Loucy (cell line): ENCODE measurements around the gene GSG1L2.

ENCODE experiments used
- H2AFZ ChIP-seq: fragments of 200-600 bp; sonication (generic); 2 replicates; pipeline ENCODE4 v1.6.0; 2016; ENCODE audit warnings: antibody characterized with exemption, mild to moderate bottlenecking, low read length, moderate library complexity
- H3F3A ChIP-seq: fragments of 200-600 bp; 2 replicates; pipeline ENCODE4 v1.6.0; 2016; ENCODE audit warnings: antibody characterized with exemption, low read depth, mild to moderate bottlenecking
- H3K27me3 ChIP-seq: fragments of 200-600 bp; sonication (generic); 2 replicates; pipeline ENCODE4 v1.6.1; 2014; ENCODE audit warnings: low read length, mild to moderate bottlenecking; ENCODE audit not compliant: insufficient read depth, poor library complexity, severe bottlenecking
- H3K36me3 ChIP-seq: fragments of 200-600 bp; sonication (generic); 2 replicates; pipeline ENCODE4 v1.6.1; 2016; ENCODE audit warnings: low read length; ENCODE audit not compliant: insufficient read depth
- H3K4me1 ChIP-seq: fragments of 200-600 bp; sonication (generic); 2 replicates; pipeline ENCODE4 v1.5.1; 2014; ENCODE audit warnings: low read length, mild to moderate bottlenecking; ENCODE audit not compliant: insufficient read depth, poor library complexity, severe bottlenecking
- H3K4me2 ChIP-seq: fragments of 200-600 bp; sonication (generic); 2 replicates; pipeline ENCODE4 v1.6.0; 2014; ENCODE audit warnings: antibody characterized with exemption, low read length, low read depth, mild to moderate bottlenecking; ENCODE audit not compliant: poor library complexity, severe bottlenecking
- H3K4me3 ChIP-seq: fragments of 200-600 bp; sonication (generic); 2 replicates; pipeline ENCODE4 v1.5.1; 2014; ENCODE audit warnings: low read length, mild to moderate bottlenecking, mixed read lengths; ENCODE audit not compliant: poor library complexity, severe bottlenecking
- H3K79me2 ChIP-seq: fragments of 200-600 bp; sonication (generic); 2 replicates; pipeline ENCODE4 v1.6.1; 2014; ENCODE audit warnings: low read length; ENCODE audit not compliant: insufficient read depth
- H3K9ac ChIP-seq: fragments of 200-600 bp; sonication (generic); 2 replicates; pipeline ENCODE4 v1.6.0; 2014; ENCODE audit warnings: mild to moderate bottlenecking, low read depth, low read length, moderate library complexity; ENCODE audit not compliant: poor library complexity, severe bottlenecking
- H3K9me2 ChIP-seq: fragments of 200-600 bp; sonication (generic); replicated peaks from 2 replicates; pipeline ENCODE4 v1.6.1; 2016; ENCODE audit warnings: low read depth, low read length, mixed read lengths
- H3K9me3 ChIP-seq: fragments of 200-600 bp; sonication (generic); 2 replicates; pipeline ENCODE4 v1.6.1; 2014; ENCODE audit warnings: mild to moderate bottlenecking, antibody characterized with exemption, low read length, low read depth; ENCODE audit not compliant: insufficient read depth
- H4K20me1 ChIP-seq: fragments of 200-600 bp; sonication (generic); 2 replicates; pipeline ENCODE4 v1.6.0; 2014; ENCODE audit warnings: antibody characterized with exemption, low read length, mild to moderate bottlenecking; ENCODE audit not compliant: insufficient read depth, poor library complexity, severe bottlenecking
- EZH2phosphoT487 ChIP-seq: fragments of 200-600 bp; IDR thresholded peaks from 2 replicates; pipeline ENCODE4 v1.6.1; 2018; ENCODE audit warnings: antibody characterized with exemption, mild to moderate bottlenecking, moderate library complexity, borderline replicate concordance
- TF ChIP-seq, protein P1 (sequence below): fragments of 200-600 bp; sonication (generic); conservative IDR thresholded peaks from 2 replicates; pipeline ENCODE4 v1.5.1; 2014; ENCODE audit warnings: mild to moderate bottlenecking, antibody characterized with exemption, low read length

GSG1L2 gene

DNA sequence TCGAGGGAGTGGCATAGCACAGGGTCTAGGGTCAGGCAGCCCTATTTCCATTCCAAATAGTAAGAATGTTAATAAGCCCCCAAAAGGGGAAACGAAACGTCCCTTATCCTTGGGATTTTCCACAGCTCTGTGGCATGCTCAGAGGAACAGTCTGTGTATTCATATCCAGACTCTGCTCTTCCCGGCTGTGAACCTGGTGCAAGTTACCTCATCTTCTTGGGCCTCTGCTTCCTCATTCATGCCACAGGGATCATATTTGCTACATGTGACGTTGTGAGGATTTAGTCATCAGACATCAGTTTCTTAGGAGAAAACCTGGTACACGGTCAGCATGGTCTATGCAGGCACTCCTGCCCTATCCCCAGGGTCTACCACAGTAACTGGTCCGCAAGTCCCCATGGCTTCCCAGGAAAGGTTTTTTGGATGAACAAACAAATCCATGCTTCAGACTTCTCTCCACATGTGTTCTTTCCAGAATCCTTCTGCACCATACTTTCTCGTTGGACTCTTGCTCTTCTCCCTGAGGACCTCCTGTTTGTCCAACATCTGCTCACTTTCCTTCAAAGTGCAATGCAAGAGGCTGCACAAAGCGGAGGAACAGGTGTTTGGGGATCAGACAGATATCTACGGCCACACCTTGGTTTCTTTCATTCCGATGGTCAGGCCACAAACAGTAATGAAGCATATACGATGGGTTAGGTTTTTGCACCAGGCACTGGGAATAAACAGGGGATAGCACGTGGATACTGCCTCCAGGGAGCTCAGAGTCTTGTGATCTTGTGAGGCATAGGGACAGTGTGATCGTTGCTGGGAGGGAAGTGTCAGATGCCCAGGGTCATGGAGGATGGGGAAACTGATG is 21.5 kb upstream of the GSG1L2 start:
- Histone ChIP-seq H3K27me3 (no peaks in the 10 kb centered on the region), H4K20me1 (no peaks in the 10 kb centered on the region), H3F3A (no peaks in the 10 kb centered on the region), H3K79me2 (no peaks in the 10 kb centered on the region), H3K9me3 (no peaks in the 10 kb centered on the region), H3K4me2 (no peak overlapping the region), H3K4me3 (no peak overlapping the region), H3K9me2 (no peaks in the 10 kb centered on the region), H3K4me1 (no peaks in the 10 kb centered on the region), H3K9ac (no peak overlapping the region), H2AFZ (no peak overlapping the region), H3K36me3 (no peaks in the 10 kb centered on the region)
- TF ChIP-seq, protein P1, sequence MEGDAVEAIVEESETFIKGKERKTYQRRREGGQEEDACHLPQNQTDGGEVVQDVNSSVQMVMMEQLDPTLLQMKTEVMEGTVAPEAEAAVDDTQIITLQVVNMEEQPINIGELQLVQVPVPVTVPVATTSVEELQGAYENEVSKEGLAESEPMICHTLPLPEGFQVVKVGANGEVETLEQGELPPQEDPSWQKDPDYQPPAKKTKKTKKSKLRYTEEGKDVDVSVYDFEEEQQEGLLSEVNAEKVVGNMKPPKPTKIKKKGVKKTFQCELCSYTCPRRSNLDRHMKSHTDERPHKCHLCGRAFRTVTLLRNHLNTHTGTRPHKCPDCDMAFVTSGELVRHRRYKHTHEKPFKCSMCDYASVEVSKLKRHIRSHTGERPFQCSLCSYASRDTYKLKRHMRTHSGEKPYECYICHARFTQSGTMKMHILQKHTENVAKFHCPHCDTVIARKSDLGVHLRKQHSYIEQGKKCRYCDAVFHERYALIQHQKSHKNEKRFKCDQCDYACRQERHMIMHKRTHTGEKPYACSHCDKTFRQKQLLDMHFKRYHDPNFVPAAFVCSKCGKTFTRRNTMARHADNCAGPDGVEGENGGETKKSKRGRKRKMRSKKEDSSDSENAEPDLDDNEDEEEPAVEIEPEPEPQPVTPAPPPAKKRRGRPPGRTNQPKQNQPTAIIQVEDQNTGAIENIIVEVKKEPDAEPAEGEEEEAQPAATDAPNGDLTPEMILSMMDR, result no peak
- no peak for TF ChIP-seq EZH2phosphoT487

DNA sequence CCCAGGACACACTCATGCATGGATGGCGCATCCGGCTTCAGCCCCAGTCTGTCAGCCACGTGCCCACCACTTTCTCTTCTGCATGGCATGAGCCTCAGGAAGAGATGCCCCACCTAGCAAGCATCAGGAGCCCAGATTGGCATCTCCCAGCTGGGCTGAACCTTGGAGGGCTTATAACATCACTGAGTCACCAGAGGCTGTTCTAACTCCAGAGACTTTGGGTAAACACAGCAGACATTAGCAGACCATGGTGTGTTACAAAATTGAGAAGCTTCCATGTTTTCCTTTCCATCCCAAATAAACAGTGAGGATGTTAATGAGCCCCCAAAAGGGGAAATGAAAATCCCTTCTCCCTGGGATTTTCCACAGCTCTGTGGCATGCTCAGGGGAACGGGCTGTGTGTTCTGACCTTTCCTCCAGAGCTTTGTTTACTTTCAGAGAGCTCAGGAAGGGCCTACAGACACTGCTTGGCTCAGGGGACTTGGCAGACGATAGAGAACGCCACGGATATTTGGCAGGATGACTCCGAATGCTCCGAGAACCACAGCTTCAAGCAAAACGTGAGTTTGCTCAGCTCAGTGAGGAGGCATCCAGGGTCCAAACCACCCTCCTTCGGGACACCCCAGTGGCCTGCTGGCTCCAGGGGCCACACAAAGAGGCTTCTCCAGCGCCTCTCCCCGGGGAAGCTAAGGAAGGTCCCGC is 20.3 kb upstream of the GSG1L2 start:
- Histone ChIP-seq H2AFZ (no peak overlapping the region), H3K9ac (no peak overlapping the region)

DNA sequence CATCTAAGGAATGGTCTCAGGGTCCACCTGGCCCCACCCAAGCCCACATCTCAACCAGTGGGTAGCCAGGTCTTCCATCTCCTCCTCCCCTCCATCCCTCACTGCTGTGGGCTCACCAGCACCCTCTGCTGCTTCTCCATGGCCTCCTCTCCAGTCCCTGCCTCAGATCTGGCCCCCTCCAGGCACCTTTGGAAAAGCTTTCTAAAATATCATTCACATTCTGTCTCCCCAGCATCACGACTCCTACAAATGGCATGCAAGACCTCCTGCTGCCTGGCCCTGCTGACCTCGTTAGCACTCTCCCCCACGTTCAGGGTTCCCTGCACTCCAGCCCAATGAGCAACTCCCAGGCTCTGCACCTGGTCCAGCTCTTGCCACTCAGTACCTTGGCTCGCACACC is 17.6 kb upstream of the GSG1L2 start:
- H3K9me3 ChIP-seq, result no peaks in the 10 kb centered on the region
- H3F3A ChIP-seq, result no peaks in the 10 kb centered on the region
- no peaks in the 10 kb centered on the region for H3K9me2 ChIP-seq
- no peaks in the 10 kb centered on the region for H4K20me1 ChIP-seq
- H3K4me1 ChIP-seq, result no peaks in the 10 kb centered on the region
- no peak overlapping the region for H3K4me2 ChIP-seq
- no peaks in the 10 kb centered on the region for H3K79me2 ChIP-seq
- no peak overlapping the region for H3K9ac ChIP-seq
- H3K27me3 ChIP-seq, result no peaks in the 10 kb centered on the region
- H2AFZ ChIP-seq, result no peak overlapping the region
- TF ChIP-seq, protein P1, result no peak; the same call in 1 of the 2 replicates
- TF ChIP-seq EZH2phosphoT487, result no peak
- no peaks in the 10 kb centered on the region for H3K36me3 ChIP-seq
- no peak overlapping the region for H3K4me3 ChIP-seq

More for the DNA sequence above, 20.3 kb upstream of the GSG1L2 start:
- TF ChIP-seq, protein P1, result no peak
- TF ChIP-seq EZH2phosphoT487, result no peak
- Histone ChIP-seq H3F3A (no peaks in the 10 kb centered on the region), H3K27me3 (no peaks in the 10 kb centered on the region), H4K20me1 (no peaks in the 10 kb centered on the region), H3K4me1 (no peaks in the 10 kb centered on the region), H3K4me2 (no peak overlapping the region), H3K36me3 (no peaks in the 10 kb centered on the region), H3K79me2 (no peaks in the 10 kb centered on the region), H3K9me3 (no peaks in the 10 kb centered on the region), H3K4me3 (no peak overlapping the region), H3K9me2 (no peaks in the 10 kb centered on the region)
